ENCODE data around the gene GSDMA. TPM values are rescaled to one million over a fixed set of nuclear protein-coding genes. Genes with fewer than 3 reads are reported as not detected.

GSDMA gene
- polyA plus RNA-seq, 6 donors from 2014 or later, result 0.19 to 0.21 TPM; not detected in 4

GRCh38 chr17:39925282-39926134, 37.3 kb upstream of the GSDMA start:
- peak overlapping the region in 4 of 6 donors; percentile 65 to 92 (median 84) for H3K27ac Mint-ChIP-seq
- peak overlapping the region; percentile 85 to 100 (median 94) for H3K4me3 Mint-ChIP-seq
- H3K27me3 Mint-ChIP-seq, result no peaks in the 10 kb centered on the region
- H3K36me3 Mint-ChIP-seq, result peaks cover 0 to 7% of the 10 kb centered on the region in 2 donors
- DNase-seq (no peak), ATAC-seq (ENCODE audit: low read depth in 2 of 2) (no peak)
- no peaks in the 10 kb centered on the region for H3K9me3 Mint-ChIP-seq
- peaks cover 35 to 67% (median 65%) of the 10 kb centered on the region in 3 donors for H3K4me1 Mint-ChIP-seq

GRCh38 chr17:39926135-39926587, 36.6 kb upstream of the GSDMA start:
- ATAC-seq (ENCODE audit: low read depth in 2 of 2), result no peak
- peak overlapping the region; percentile 37 to 92 (median 80) for H3K27ac Mint-ChIP-seq
- no peaks in the 10 kb centered on the region for H3K9me3 Mint-ChIP-seq
- H3K4me3 Mint-ChIP-seq, result peak overlapping the region; percentile 85 to 100 (median 94)
- peaks cover 0 to 7% of the 10 kb centered on the region in 2 donors for H3K36me3 Mint-ChIP-seq
- H3K4me1 Mint-ChIP-seq, result peaks cover 31 to 61% (median 58%) of the 10 kb centered on the region in 3 donors
- DNase-seq, result no peak
- H3K27me3 Mint-ChIP-seq, result no peaks in the 10 kb centered on the region

- DNase-seq, result no peak
- Mint-ChIP-seq H3K4me3 (peak overlapping the region; percentile 85 to 100 (median 94)), H3K4me1 (peaks cover 26 to 56% (median 53%) of the 10 kb centered on the region in 3 donors)
Measured at GRCh38 chr17:39926588-39927100, 36.2 kb upstream of the GSDMA start.

GRCh38 chr17:39927101-39927928, 35.5 kb upstream of the GSDMA start, which contains the start of the genes LRRC3C and ORMDL3:
LRRC3C (plus strand) TSS chr17:39927732; CDS start chr17:39941524, 13,792 bp downstream.
ORMDL3 (minus strand) TSS chr17:39927601; CDS start chr17:39924203, 3,398 bp downstream.
- Mint-ChIP-seq H3K27ac (peak within 1 kb of the TSS; percentile 88 to 99 (median 92)), H3K4me1 (peaks cover 25 to 51% (median 47%) of the 10 kb centered on the region in 3 donors), H3K27me3 (no peaks in the 10 kb centered on the region), H3K4me3 (peak within 1 kb of the TSS; percentile 85 to 100 (median 94)), H3K9me3 (no peaks in the 10 kb centered on the region), H3K36me3 (peaks cover 0 to 7% of the 10 kb centered on the region in 2 donors)
- ATAC-seq (ENCODE audit: low read depth in 2 of 2) (peak; percentile 98), DNase-seq (peak; percentile 89)

More at GRCh38 chr17:39926588-39927100, 36.2 kb upstream of the GSDMA start:
- H3K36me3 Mint-ChIP-seq, result peaks cover 0 to 7% of the 10 kb centered on the region in 2 donors
- H3K27me3 Mint-ChIP-seq, result no peaks in the 10 kb centered on the region
- peak; percentile 36 to 38 for ATAC-seq (ENCODE audit: low read depth in 2 of 2)
- no peaks in the 10 kb centered on the region for H3K9me3 Mint-ChIP-seq
- peak overlapping the region; percentile 37 to 92 (median 80) for H3K27ac Mint-ChIP-seq

- peak overlapping the region in 5 of 6 donors; percentile 3 to 99 (median 90) for H3K27ac Mint-ChIP-seq
- peak; percentile 1 to 7 for ATAC-seq (ENCODE audit: low read depth in 2 of 2)
- no peaks in the 10 kb centered on the region for H3K9me3 Mint-ChIP-seq
Measured at GRCh38 chr17:39927929-39928857, 34.6 kb upstream of the GSDMA start.

GRCh38 chr17:39928858-39929645, 33.8 kb upstream of the GSDMA start:
- H3K4me3 Mint-ChIP-seq, result peak overlapping the region in 5 of 8 donors; percentile 45 to 90 (median 65)
- peaks cover 25 to 47% (median 42%) of the 10 kb centered on the region in 3 donors for H3K4me1 Mint-ChIP-seq
- peak overlapping the region in 1 of 6 donors; percentile 78 for H3K27ac Mint-ChIP-seq
- ATAC-seq (ENCODE audit: low read depth in 2 of 2) (no peak), DNase-seq (no peak)
- H3K36me3 Mint-ChIP-seq, result no peaks in the 10 kb centered on the region
- H3K9me3 Mint-ChIP-seq, result no peaks in the 10 kb centered on the region
- H3K27me3 Mint-ChIP-seq, result no peaks in the 10 kb centered on the region

More at GRCh38 chr17:39927929-39928857, 34.6 kb upstream of the GSDMA start:
- H3K4me1 Mint-ChIP-seq, result peaks cover 25 to 46% (median 45%) of the 10 kb centered on the region in 3 donors
- peak overlapping the region; percentile 85 to 100 (median 94) for H3K4me3 Mint-ChIP-seq
- H3K36me3 Mint-ChIP-seq, result peaks cover 0 to 3% of the 10 kb centered on the region in 2 donors
- H3K27me3 Mint-ChIP-seq, result no peaks in the 10 kb centered on the region
- DNase-seq, result no peak

- Mint-ChIP-seq H3K36me3 (no peaks in the 10 kb centered on the region), H3K9me3 (no peaks in the 10 kb centered on the region), H3K27me3 (no peaks in the 10 kb centered on the region), H3K27ac (no peak overlapping the region), H3K4me3 (peak overlapping the region in 2 of 8 donors; percentile 45 to 90), H3K4me1 (peaks cover 17 to 42% (median 34%) of the 10 kb centered on the region in 3 donors)
- ATAC-seq (ENCODE audit: low read depth in 2 of 2) (no peak), DNase-seq (no peak)
Measured at GRCh38 chr17:39929646-39930407, 33.0 kb upstream of the GSDMA start.

- Mint-ChIP-seq H3K4me3 (peak overlapping the region in 1 of 8 donors; percentile 31), H3K36me3 (no peaks in the 10 kb centered on the region), H3K27ac (peak overlapping the region in 2 of 6 donors; percentile 61 to 70), H3K4me1 (peaks cover 3 to 28% (median 24%) of the 10 kb centered on the region in 3 donors), H3K27me3 (no peaks in the 10 kb centered on the region), H3K9me3 (no peaks in the 10 kb centered on the region)
- ATAC-seq (ENCODE audit: low read depth in 2 of 2), result no peak
- DNase-seq, result no peak
Measured at GRCh38 chr17:39933912-39934311, 28.9 kb upstream of the GSDMA start.

- Mint-ChIP-seq H3K4me1 (peaks cover 7 to 33% (median 28%) of the 10 kb centered on the region in 3 donors), H3K9me3 (no peaks in the 10 kb centered on the region)
Measured at GRCh38 chr17:39934324-39934723, 28.5 kb upstream of the GSDMA start.

GRCh38 chr17:39935909-39936308, 26.9 kb upstream of the GSDMA start:
- DNase-seq (no peak), ATAC-seq (ENCODE audit: low read depth in 2 of 2) (no peak)
- H3K27me3 Mint-ChIP-seq, result no peaks in the 10 kb centered on the region
- no peak overlapping the region for H3K4me3 Mint-ChIP-seq
- peaks cover 15 to 43% (median 36%) of the 10 kb centered on the region in 3 donors for H3K4me1 Mint-ChIP-seq
- no peaks in the 10 kb centered on the region for H3K36me3 Mint-ChIP-seq
- H3K27ac Mint-ChIP-seq, result peak overlapping the region in 1 of 6 donors; percentile 47
- H3K9me3 Mint-ChIP-seq, result no peaks in the 10 kb centered on the region

More at GRCh38 chr17:39934324-39934723, 28.5 kb upstream of the GSDMA start:
- no peak for ATAC-seq (ENCODE audit: low read depth in 2 of 2)
- Mint-ChIP-seq H3K4me3 (peak overlapping the region in 1 of 8 donors; percentile 31), H3K36me3 (no peaks in the 10 kb centered on the region), H3K27me3 (no peaks in the 10 kb centered on the region), H3K27ac (peak overlapping the region in 1 of 6 donors; percentile 70)
- no peak for DNase-seq

GRCh38 chr17:39937447-39937846, 25.4 kb upstream of the GSDMA start:
- ATAC-seq (ENCODE audit: low read depth in 2 of 2), result no peak
- Mint-ChIP-seq H3K27me3 (no peaks in the 10 kb centered on the region), H3K36me3 (no peaks in the 10 kb centered on the region), H3K27ac (peak overlapping the region in 1 of 6 donors; percentile 65), H3K9me3 (no peaks in the 10 kb centered on the region), H3K4me1 (peaks cover 23 to 48% (median 40%) of the 10 kb centered on the region in 3 donors), H3K4me3 (no peak overlapping the region)
- DNase-seq, result no peak
